HG03442 (cell line): ENCODE data around the gene TMEM94.

ENCODE experiments used
- ATAC-seq: cut with Tn5 transposase; IDR thresholded peaks from one replicate; pipeline ENCODE4 v1.9.1; 2021; ENCODE audit warnings: mild to moderate bottlenecking, moderate library complexity; ENCODE audit not compliant: unreplicated experiment

The TMEM94 gene

GRCh38 chr17:75524269-75524969 is 68.0 kb downstream of the TMEM94 start:
- no peak for ATAC-seq

DNA sequence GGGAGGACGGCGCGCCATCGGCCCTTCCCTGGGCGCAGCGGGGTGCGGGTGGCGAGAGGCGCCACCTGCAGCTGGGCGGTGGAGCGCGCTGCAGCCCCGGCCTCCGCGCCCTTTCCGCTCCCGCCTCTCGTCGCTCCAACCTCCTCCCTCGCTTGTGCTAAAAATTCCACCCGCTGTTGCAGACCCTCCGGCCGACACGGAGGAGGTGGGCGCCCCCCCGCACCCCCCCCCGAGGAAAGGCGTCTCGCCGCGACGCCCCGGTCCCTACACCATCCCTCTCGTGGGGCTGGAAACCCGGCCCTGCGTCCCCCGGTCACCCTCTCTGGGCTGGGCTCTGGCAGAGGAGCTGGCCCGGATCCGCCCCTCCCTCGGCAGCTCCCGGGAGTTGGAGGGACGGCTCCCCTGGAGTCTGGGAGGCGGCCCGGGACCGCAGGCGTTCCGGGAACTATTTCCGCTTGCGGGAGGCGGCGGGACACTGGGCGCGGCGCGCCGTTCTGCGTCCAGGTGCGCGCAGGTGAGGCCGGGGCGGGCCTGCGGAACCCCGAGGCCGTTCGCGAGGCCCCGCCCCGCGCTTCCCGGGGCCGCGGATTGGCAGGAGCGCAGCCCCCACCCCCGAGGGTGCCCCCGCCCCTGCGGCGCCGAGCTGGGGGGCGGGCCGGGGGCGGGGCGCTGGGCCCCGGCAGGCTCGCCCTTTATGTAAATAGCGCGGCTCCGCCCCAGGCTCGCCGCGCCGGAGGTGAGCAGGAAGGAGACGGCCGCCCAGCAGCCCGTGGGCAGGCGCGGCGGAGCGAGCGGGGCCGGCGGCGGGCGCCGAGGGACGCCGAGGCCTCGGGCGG is 68.8 kb downstream of the TMEM94 start, which contains the start of gene LLGL2:
Gene LLGL2 (plus strand): TSS at position 728 of the 836 bp plus-strand sequence. CDS start 17,730 bp downstream, outside the sequence.
- ATAC-seq: peak; percentile 70

DNA sequence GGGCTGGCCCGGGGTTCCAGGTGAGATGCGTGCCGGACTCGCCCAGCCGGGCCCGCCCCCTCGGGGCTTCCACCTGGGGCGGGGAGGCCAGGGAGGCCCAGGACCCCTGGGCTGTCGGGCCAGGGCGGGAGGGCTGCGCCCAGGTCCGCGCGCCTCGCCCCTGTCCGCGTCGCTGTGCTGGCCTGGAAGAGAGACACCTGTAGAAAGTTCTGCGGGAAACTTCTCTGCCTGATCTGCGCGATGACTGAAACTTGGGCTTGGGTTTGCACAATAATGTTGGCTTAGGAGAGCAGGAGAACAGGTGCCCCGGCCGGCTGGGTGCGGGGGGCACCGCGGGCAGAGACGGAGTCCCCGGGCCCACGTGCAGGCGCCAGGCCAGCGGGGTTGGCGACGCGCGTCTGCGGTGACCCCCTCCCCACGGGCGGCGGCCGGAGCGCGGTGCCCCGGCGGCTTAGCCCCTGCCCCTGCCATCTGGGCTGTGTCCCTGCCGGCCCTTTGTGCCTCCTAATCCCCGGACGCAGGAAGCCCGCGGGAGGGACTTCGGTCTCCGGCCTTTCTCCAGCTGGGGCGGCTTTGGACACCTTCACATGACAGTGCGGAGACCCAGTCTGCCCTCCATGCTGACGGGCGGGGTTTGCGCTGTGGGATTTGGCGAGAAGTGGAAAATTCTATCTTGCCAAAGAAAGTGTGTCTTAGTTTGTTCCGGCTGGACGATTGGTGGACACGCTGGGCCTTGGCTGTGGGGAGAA is 69.5 kb downstream of the TMEM94 start:
- no peak for ATAC-seq

DNA sequence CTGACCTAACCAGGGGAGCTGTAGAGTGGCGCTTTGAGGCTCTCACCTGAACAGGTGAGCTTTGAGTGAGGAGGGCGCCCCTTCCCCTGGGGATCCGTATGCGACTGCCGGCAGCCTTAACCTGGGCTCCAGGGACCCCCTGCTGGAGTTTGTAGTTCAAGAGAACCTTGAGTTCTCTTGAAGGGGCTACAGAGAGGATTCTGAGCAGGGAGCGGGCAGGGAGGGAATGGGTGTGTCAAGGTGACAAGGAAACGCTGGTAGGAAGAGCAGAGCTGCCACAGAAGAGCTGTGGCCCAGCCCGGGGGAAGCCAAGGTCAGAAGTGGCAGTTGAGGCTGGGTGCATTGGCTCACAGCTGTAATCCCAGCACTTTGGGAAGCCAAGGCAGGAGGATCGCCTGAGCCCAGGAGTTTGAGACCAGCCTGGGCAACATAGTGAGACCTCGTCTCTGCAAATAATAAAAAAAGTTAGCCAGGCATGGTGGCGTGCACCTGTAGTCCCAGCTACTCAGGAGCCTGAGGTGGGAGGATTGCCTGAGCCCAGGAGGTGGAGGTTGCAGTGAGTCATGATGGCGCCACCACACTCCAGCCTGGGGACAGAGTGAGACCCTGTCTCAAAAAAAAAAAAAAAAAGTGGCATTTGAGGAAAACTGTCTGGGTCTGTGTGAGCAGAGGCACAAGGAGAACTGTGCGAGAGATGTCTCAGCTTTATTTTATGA is 70.3 kb downstream of the TMEM94 start:
- no peak for ATAC-seq

DNA sequence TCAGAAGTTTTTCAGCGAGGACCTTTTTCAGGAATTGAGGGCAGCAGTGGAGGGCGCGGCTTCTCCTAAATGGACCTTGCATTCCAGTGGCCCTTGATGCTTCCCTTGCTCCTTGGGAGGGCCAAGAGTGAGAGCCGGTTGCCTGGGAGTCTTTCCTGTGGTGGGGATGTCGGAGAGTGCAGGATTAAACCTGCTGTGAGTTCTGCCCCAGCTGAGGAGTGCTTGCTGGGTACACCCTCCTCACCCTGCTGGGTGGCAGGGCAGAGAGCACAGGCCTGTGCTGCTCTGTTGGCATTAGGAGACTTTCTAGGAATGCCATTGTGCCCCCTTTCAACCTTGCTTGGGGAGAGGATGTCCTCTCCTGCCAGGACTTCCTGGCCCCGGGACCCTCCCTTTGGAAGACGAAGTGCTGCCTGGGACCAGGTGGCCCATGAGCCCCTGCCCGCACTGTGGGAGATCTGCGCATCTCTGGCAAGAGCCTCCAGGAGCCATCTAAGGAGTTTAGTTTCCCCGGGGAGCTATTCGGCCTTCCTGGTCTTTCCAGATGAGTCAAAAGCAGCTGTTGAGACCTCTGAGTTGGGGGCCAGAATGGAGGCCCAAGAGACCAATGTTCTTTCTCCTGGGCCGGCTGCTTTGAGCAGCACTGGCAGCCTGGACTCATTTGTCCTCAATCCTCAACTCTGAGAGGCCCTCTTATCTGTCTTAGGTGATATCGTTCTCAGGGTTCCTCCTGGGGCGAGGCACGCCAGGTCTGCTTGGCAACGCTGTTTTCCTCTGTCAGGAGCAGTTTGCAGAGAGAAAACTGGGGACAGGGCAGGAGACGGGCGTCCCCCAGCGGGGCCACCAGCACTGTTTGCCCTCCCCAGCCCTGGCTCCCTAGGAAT is 74.6 kb downstream of the TMEM94 start:
- no peak for ATAC-seq

DNA sequence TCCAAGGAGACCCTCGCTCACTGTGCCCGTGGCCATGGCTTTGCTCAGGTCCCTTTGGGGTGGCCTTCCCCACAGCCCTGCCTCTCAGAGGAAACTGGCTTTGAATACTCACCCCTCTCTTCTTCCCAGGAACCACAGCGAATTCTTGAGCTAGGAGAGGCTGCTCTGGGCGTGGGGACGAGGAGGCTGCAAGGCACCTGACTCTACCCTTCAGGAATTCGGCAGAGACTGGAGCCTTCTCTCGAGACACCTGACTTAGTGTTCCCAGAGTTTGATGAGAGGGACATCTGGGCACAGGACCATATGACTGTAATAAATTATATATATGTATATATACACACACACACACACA is 75.3 kb downstream of the TMEM94 start:
- ATAC-seq: no peak

DNA sequence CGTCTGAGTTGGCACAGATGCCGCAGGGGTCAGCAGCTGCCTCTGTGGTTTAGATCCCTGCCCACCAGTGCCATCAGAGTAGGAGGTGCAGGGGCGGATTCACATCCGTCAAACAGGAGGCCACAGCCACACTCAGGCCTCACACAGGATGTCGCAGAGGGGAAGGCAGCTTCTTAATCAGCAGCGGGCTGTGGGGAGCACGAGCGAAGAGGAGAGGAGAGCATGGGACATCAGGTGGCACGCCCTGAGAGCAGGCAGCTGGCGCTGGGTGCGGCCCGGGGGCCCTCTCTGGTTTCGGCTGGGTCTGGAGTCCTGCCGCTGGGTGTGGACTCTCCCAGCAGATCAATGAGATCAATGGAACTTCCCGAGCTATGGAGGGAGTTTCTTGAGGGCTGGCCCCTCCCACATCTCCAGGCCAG is 78.7 kb downstream of the TMEM94 start:
- no peak for ATAC-seq

GRCh38 chr17:75535871-75536270 is 79.4 kb downstream of the TMEM94 start:
- ATAC-seq: no peak

- ATAC-seq: no peak
Observed at GRCh38 chr17:75536366-75536765, 79.9 kb downstream of the TMEM94 start.

DNA sequence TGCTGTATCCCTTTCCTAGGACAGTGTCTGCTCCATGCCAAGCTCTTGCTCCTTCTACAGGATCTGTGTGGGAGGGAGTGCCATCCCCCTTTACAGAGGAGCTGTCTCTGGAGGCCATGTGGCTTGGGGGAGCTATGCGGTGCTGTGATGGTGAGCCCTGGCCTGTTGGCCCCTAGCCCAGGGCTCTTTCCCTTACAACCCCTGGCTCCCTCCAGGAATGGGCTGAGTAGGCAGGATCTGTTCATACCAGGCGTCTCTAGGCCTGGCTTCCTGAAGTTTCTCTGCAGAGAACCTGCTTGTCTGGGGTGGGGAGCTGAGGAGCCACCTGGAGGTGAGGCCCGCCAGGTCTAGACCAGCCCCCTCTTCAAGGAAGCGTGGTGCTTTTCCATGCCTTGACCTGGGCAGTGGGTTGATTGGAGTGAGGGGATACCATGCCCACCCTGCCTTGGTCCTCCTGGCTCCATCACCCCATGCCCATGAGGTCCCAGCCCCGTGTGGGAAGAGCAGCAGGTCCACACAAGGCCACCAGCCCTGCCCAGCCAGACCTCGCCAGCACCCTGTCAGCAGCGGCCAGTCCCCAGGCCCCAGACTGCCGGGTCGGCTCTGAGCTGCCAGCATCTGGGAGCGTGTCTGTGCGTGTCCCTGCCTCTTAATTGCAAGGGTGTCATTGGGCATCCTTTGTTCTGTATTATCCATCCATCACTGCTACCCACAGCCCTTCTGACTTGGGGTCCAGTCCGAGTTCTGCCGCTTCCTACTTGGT is 83.7 kb downstream of the TMEM94 start:
- ATAC-seq: no peak

DNA sequence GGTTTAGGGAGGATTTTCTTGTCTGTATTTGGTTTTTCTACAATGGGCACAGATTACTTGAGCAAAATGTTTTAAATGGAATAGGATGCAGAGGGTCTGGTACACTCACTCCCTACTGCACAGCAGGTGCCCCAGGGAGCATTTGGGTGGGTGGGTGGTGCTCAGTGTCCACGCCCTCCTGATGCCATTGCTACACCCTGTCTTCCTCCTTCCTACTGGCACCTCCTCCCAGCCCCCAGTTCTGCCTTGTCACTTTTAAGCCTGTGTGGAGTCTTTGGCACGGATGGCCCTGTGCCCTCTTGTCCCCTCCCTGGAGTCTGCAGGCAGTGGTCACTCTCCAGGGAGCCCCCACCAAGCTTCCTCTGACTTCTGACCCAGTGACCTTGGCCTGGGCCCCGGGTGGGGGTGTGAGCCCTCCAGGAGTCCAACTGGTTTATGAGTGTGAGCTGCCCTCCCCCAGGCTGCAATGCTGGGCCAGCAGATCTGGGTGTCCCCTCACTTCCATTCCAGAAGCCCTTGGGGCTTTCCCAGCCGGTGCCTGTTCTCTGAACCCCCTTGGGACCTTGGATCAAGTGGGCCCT is 84.6 kb downstream of the TMEM94 start:
- no peak for ATAC-seq

DNA sequence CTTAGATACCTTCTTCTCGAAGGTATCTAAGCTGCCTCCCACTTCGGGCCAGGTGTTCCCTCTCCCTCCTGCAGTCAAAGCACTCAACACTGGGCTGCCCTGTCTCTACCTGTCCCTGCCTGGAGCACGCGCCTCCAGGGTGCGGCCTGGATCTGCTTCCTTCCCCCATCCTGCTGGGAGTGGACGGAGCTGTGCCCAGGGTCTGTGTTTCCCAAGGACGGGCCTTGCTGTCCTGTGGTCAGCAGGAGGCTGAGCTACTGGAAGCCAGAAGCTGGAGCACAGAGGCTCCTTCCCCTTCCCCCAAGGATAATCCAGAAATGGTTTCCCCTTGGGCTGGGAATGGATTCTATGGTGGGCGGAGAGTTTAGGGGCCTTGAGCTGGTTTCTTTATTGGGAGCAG is 85.8 kb downstream of the TMEM94 start:
- ATAC-seq: no peak

- no peak for ATAC-seq
Observed at GRCh38 chr17:75542728-75543336, 86.4 kb downstream of the TMEM94 start.

DNA sequence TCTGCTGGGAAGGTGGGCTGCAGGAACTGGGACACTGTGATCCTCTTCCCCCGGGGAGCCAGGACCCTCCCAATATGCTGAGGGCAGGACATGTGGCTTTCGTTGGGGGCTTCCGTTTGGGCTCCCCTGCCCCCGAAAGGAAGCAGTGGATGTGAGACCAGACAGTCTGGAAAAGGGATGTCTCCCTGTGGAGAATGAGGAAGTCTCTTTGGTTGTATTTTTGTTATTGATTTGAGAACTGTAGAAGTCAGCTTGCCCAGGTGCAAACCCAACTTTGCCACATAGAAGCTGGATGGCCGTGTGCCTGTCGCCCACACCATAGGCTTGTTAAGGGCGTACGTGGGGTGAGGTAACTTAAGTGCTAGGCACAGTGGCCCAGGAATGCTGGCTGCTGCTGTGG is 87.8 kb downstream of the TMEM94 start:
- no peak for ATAC-seq

DNA sequence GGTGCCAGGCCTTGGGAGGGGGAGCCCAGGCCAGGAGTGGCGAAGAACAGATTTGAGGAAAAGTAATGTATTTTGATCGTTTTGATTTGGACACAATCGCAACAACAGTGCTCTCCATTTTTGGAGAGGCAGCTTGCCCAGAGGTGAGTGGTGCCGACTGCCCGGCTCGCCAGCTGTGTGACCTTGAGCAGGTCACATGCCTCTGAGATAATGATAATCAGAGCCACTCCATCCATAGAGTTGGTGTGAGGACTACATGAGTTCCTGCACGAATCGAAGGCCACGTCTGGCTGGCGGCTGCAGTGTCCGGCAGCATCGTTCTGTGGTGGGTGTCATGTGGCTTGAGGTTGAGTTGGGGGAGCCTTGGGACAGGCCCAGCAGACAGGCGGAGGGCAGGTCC is 89.7 kb downstream of the TMEM94 start:
- no peak for ATAC-seq

DNA sequence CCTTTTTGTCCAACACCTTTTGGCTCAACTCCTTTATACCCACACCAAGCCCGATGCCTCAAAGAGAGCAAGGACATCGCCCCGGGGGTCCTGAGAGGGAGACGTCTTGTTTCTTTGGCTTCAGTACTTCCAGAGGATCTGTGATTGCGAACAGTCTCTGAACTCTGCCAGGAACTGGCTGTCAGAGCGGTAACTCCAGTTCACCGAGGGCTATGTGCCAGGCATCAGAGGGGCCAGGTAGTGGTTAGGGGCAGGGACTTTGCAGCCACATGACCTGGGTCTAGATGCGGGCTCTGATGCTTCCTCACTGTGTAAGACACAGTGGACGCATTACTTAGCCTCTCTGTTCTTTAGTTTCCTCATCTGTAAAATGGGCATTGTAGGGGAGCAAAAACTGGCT is 90.7 kb downstream of the TMEM94 start:
- no peak for ATAC-seq

DNA sequence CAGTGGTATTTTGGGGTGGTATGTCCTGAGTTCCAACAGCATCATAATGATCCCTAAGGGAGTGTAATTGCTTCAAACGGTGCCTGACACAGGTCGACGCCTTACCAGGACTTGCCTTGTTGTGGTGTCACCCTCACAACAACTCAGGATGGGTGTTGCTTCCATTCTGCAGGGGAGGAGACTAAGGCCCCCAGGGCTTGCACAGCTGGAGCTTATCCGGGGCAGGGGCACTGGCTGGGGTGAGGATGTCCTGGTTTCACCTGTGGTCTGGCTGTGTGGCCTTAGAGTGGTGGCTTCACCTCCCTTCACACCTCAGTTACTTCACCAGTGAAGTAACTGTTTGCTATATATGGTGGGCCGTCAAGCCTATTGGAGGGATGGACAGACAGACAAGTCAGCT is 92.4 kb downstream of the TMEM94 start:
- no peak for ATAC-seq
